GM21390 (cell line): Measurements from ENCODE around the gene NIT2.

Experiments used
- ATAC-seq: cut with Tn5 transposase; IDR thresholded peaks from one replicate; pipeline ENCODE4 v1.9.1; 2021; ENCODE audit not compliant: unreplicated experiment

The NIT2 gene

DNA sequence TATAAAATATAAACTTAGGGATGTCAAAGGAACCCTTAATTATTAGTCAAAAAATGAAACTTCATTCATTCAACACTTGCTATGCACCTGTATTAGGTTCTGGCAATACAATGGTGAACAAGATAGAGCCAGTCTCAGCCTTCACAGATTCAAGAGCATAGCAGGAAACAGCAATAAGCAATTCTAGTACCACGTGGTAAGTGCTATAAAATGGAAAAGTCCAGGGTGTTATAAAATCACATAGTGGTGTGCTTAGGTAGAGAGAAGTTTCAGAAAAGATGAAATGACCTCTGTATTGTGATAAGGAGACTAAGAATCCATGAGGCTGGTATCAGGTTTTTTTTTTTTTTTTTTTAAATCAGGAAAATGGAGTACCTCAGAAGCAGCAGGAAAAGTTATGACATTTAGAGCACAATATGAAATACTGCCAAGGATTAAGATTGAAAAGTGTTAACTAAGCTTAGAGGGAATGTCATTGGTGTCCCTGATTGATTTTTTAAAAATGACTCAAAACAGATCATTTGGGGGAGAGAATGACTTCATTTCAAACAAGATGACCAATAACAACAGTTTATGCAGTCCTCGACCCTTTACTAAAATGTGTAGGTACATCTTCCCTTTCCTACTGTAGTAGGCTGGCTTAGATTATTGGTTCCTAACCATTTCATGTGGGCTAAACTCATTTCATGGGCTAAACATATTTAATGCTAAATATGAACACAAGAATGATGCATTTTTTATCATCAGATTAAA is 61.3 kb downstream of the NIT2 start:
- no peak for ATAC-seq

DNA sequence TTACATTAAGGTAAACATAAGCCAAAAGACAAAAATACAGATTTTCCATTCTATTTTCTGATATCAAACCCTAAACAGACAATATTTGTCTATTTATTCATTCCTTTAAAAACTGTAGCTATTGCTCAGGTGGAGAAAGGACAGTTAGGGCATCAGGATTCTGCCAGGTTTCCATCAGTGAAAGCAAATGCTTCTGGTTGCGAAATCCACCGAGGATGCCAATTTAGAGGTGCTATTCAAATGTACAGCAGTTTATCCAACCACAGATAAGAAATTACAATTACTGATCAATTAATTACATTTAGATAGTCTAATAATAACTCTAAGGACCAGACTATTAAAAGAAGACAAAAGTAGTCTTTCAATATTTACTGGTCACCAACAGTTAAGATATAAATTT is 62.4 kb downstream of the NIT2 start:
- ATAC-seq = no peak

DNA sequence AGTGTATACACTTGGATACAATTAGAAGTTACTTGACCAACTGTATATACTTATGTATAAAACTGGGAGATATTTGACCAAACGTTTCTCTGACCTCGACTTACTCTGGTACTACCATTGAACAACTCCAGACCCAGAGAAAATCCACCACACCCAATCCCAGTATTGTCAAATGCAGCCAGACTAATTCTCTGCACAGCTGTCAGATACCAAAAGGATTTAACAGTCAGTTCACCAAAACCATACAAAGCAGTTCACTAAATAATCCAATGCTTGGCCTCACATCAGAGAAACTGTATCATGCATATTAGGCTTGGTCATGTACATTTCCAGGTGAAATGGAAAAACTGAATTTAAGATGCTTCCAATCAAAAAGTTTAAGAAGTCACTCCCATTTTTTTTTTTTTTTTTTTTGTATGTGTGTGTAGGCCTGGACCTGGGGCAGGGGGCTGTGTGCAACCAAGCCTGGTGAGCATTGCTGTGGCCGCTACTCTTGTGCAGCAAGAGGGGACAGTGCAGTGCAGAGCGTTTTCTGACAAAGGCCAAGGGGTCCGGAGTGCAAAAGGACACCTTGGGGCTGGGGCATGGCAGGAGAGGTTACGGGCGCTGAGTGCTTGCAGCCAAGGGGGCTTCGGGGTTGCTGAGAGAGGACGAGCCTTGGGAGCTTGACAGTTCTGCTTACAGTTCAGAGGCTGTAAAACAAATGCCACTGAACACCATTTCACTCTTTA is 64.9 kb downstream of the NIT2 start:
- ATAC-seq = no peak

DNA sequence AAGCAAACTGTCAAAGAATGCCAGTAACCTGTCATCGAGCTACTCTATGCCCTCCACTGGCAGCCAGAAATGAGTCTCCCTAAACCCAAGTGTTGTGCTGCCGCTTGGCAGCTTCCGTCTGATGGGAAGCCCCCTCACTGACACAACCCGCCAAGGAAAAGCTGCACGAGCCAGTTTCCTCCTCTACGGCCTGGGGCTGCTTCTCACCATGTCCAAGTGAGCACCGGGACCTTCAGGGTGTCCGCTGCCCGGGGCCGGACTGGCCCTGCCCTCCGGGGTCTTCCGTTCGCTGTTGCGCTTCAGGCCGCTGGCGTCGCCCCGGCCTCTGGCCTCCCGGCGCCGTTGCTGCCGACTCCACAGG is 65.8 kb downstream of the NIT2 start:
- peak; percentile 12 for ATAC-seq

DNA sequence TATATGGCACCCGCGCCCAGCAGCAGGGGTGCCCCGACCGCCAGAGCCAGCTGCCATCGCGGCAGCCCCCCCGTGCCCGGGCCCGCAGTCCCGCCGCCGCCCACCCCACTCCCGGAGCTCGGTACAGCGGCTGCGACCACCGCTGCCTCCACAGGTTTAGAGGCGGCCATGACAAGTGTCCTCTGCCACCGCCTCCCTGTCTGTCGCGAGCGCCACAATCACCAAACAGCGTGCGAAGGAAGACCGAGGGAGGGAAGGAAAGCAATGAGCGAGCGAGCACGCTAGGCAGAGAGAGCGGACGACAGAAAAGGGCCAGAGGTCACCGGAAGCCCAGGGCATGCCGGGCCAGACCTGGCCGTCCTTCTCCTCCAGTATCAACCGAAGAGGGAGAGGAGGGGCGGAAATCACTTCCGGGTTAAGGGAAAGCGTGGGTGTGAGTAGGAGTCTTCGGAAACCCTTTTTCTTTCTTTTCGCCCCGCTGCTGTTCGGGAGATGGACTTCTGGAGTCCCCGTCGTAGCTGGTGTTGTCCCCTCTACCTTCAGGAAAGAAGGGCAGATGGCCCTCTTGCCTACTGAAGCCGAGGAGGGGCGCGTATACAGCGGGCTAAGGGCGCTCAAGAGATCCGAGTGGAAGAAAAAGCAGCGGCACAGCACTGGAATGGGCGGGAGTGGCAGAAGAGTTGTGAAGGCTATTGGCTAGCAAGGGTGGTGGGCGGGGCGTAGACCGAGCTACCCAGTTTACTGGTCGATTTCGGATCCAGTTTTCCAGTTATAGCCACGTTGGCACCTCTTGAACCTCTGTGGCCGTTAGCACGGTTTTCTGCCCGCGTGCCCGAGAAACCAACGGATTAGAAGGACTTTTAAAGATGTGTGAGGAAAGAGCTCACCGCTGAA is 66.5 kb downstream of the NIT2 start, which contains the start of the genes LNP1 and TOMM70:
LNP1 (plus strand) TSS at position 760 of the 894 bp plus-strand sequence. CDS start 28,191 bp downstream, outside the sequence.
TOMM70 (minus strand) TSS at position 310 of the 894 bp plus-strand sequence; CDS start at position 170, 140 bp downstream.
- ATAC-seq = peak; percentile 90

DNA sequence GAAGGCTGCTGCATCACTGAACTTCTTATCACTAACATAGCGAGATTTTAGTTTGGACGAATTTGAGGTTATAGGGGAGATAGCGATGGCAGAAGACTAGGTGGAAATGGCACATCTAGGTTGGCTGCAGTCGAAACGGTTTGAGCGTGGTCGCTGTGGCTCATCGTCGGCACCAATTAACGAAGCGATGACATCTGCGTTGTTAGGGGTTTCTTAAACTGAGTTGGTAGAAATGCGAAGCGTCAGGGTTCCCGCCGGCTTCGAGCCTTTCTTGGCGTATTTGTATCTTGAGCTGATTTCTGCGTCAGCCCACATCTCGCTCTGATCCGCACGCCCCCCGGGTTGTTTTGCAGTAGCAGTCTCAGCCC is 67.1 kb downstream of the NIT2 start:
- peak; percentile 11 for ATAC-seq

DNA sequence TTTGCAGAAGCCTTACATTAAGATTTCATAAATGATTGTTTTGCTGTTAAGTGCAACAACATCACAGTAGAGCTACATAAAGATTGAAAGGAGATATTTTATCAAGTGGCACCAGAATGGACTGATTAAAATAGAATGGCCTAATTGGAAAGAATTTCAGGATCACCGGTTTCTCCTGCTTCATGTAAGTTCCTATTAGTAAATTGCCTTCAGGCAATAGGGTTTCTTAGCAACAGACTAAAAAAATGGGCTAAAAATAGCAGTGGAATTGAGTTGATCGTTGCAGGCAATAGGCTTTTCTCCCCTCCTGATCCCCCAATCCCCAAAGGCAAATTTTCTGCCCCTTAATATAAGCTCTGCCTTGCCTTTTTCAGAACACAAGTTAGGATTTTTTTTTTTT is 67.7 kb downstream of the NIT2 start:
- no peak for ATAC-seq

DNA sequence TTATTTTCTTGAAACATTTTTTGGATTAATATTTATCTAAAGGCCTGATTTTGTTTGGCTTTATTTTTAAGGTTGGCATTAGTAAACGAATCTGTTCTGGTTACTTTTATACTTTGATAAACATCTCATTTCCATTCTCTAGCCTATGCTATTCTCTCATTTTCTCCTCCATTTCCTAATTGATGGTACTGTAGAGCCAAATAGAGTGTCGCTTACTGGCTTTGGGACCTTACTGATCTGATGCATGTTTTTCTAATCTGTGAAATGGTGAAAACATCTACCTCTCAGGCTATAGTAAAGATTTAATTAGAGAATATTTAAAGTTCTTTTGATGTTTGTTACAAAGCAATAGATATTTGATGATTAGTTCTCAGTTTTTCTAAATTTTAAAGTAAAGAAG is 68.3 kb downstream of the NIT2 start:
- no peak for ATAC-seq

DNA sequence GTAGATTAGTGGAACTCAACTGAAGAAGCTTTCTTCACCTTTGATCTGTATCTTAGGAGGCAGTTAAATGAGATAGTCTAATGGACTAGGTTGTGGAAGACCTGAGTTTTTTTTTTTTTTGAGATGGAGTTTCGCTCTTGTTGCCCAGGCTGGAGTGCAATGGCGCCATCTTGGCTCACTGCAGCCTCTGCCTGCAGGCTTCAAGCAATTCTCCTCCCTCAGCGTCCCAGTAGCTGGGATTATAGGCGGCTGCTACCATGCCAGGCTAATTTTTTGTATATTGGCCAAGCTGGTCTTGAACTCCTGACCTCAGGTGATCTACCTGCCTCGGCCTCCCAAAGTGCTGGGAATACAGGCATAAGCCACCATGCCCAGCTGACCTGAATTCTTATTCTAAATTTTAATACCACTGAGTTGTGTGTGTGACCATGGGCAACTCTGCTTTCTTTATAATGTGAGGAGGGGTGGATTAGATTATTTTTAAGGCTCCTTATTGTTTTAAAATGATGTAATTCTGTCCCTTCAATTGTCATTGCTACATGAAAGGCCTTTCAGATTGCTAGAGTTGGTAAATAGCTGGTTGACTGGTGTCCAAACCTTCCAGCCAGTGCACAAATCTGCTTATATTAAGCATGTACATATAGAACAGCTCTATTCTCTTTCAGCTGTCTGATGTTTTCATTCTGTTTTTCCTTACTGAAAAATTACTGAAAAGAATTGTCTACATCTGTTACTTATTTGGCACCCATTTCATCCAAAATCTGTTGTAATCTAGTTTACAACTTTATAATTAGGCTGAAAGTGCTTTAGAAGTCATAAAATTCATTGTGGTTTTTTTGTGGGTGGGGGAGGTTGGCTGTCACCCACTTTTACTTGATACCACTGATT is 69.0 kb downstream of the NIT2 start:
- ATAC-seq = no peak

DNA sequence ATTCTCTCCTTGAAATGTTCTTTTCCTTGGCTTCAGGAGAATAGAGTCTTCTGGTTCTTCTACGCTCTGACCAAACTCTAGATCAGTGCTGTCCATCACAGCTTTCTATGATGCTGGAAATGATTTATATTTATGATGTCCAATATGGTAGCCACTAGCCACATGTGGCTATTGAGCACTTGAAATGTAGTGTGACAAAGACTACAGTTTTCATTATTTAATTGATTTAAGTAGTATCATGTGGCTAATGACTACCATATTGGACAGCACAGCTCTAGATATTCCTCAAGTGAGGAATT is 69.6 kb downstream of the NIT2 start:
- no peak for ATAC-seq

DNA sequence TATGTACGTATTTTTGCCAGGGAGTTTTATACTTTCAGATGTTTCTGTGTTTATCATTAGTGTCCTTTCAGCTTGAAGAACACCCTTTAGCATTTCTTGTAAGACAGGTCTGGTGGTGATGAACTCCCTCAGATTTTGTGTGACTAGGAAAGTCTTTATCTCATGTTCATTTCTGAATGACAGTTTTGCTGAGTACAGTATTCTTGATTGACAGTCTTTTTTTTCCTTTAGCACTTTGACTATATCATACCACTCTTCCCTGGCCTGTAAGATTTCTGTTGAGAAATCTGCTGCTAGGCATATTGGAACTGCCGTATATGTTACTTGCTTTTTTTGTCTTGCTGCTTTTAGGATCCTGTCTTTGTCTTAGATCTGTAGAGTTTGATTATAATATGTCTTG is 72.6 kb downstream of the NIT2 start:
- ATAC-seq = no peak

DNA sequence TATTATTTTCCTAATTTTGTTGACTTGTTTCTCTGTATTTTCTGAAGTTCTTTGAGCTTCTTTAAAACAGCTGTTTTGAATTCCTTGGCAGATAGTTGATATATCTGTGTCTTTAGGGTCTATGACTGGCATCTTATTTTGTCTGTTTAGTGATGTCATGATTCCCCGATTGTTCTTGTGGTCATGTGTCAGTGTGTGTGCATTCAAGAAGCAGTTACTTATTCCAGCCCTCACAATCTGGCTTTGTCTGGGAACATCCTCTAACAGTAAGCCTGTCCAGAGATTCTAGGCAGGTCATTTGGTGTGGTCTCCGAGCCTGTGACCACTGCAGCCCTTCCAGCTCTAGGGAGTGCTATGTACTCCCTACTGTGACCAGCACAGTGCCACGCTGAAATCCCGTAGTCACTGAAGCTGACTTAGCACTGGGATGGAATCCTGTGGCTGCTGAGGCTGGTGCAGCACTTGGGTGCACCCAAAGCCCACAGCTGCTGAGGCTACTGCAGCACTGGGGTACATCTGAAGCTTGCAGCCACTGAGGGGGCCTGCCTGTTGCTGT is 73.5 kb downstream of the NIT2 start:
- ATAC-seq = no peak
